BLaER1 treated with 17β-estradiol and CSF1 and Interleukin-3, amounts not matched to agents 10 nM and 100 nM (cell line): Measurements from ENCODE around the gene LGALS7.

Source experiments
- H3K27ac ChIP-seq, 11 experiments: shearing (Covaris generic); formaldehyde crosslinking; 2 replicates each; pipeline ENCODE4 v1.8.1; 2022
- H3K27me3 ChIP-seq, 11 experiments: shearing (Covaris generic); formaldehyde crosslinking; 2 replicates each; pipeline ENCODE4 v1.8.1; 2022
- H3K36me3 ChIP-seq, 11 experiments: shearing (Covaris generic); formaldehyde crosslinking; 2 replicates each; pipeline ENCODE4 v1.8.1; 2022
- H3K4me1 ChIP-seq, 10 experiments: shearing (Covaris generic); formaldehyde crosslinking; 2 replicates each; pipeline ENCODE4 v1.8.1; 2022
- H3K4me2 ChIP-seq, 11 experiments: shearing (Covaris generic); formaldehyde crosslinking; 2 replicates each; pipeline ENCODE4 v1.8.1; 2022
- H3K4me3 ChIP-seq, 10 experiments: shearing (Covaris generic); formaldehyde crosslinking; 2 replicates each; pipeline ENCODE4 v1.8.1; 2022
- H3K9ac ChIP-seq, 11 experiments: shearing (Covaris generic); formaldehyde crosslinking; 2 replicates each; pipeline ENCODE4 v1.8.1; 2022
- H3K9me3 ChIP-seq, 11 experiments: shearing (Covaris generic); formaldehyde crosslinking; replicated peaks in 1 of 11; 2 replicates each; pipeline ENCODE4 v1.8.1; 2022
- H4K20me1 ChIP-seq, 11 experiments: shearing (Covaris generic); formaldehyde crosslinking; 2 replicates each; pipeline ENCODE4 v1.8.1; 2022
- Cebpa-rat ChIP-seq, 11 experiments: shearing (Covaris generic); IDR thresholded peaks; 2 replicates each; pipeline ENCODE4 v1.8.1; 2022

The LGALS7 gene

GRCh38 chr19:38744874-38745273 lies 28.4 kb downstream of the LGALS7 start:
- H4K20me1 ChIP-seq, result no peaks in the 10 kb centered on the region
- H3K27me3 ChIP-seq, result no peaks in the 10 kb centered on the region
- no peaks in the 10 kb centered on the region for H3K36me3 ChIP-seq
- no peak overlapping the region for H3K4me3 ChIP-seq
- H3K9me3 ChIP-seq, result no peaks in the 10 kb centered on the region
- H3K27ac ChIP-seq, result no peak overlapping the region
- no peak overlapping the region for H3K9ac ChIP-seq
- H3K4me2 ChIP-seq, result no peak overlapping the region
- peaks cover 0 to under 1% (median 0%) of the 10 kb centered on the region in 10 experiments; a peak in 1 of 20 replicates for H3K4me1 ChIP-seq
- TF ChIP-seq Cebpa-rat (IDR thresholded peaks at IDR 0.05), result no peak

- H3K4me1 ChIP-seq, result no peaks in the 10 kb centered on the region
- H3K4me3 ChIP-seq, result no peak within 1 kb of the TSS
- TF ChIP-seq Cebpa-rat (IDR thresholded peaks at IDR 0.05), result no peak
- H3K4me2 ChIP-seq, result no peak within 1 kb of the TSS
- H3K27ac ChIP-seq, result no peak within 1 kb of the TSS
- no peaks in the 10 kb centered on the region for H3K9me3 ChIP-seq
- no peaks in the 10 kb centered on the region for H3K27me3 ChIP-seq
- no peak within 1 kb of the TSS for H3K9ac ChIP-seq
- no peaks in the 10 kb centered on the region for H3K36me3 ChIP-seq
- H4K20me1 ChIP-seq, result no peaks in the 10 kb centered on the region
Observed at GRCh38 chr19:38744298-38744681, 29.0 kb downstream of the LGALS7 start, which contains the start of gene CAPN12. Gene CAPN12 (minus strand): TSS chr19:38744474. CDS start chr19:38744165, 309 bp downstream.

DNA sequence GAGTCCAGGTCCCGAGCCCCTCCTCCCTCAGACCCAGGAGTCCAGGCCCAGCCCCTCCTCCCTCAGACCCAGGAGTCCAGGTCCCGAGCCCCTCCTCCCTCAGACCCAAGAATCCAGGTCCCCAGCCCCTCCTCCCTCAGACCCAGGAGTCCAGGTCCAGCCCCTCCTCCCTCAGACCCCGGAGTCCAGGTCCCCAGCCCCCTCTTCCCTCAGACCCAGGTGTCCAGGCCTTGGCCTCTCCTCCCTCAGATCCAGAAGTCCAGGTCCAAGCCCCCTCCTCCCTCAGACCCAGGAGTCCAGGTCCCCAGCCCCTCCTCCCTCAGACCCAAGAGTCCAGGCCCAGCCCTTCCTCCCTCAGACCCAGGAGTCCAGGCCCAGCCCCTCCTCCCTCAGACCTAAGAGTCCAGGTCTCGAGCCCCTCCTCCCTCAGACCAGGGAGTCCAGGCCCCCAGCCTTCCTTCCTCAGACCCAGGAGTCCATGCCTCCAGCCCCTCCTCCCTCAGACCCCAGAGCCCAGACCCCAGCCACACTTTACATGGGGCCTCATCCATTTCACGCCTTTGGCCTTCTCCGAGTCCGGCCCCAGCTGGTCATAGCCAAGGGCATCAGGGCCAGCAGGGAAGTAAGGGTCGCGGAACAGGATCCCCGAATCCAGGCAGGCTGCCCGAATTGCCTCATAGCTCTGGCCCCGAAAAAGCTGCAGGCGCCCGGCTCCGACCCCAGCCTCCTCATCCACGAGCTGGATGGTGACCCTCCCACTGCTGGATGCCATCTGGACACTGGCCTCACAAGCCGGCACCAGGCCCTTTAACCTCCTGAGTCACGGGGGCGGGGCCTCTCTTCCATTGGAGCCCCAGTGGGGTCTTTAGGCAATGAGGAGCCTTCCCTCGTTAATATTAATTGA lies 29.7 kb downstream of the LGALS7 start:
- no peak for TF ChIP-seq Cebpa-rat (IDR thresholded peaks at IDR 0.05)
- no peak overlapping the region for H3K4me3 ChIP-seq

GRCh38 chr19:38742906-38743305 lies 30.4 kb downstream of the LGALS7 start:
- no peak for TF ChIP-seq Cebpa-rat (IDR thresholded peaks at IDR 0.05)
- no peak overlapping the region for H3K27ac ChIP-seq
- H4K20me1 ChIP-seq, result no peaks in the 10 kb centered on the region
- H3K9ac ChIP-seq, result no peak overlapping the region
- no peaks in the 10 kb centered on the region for H3K9me3 ChIP-seq
- no peaks in the 10 kb centered on the region for H3K36me3 ChIP-seq
- peaks cover 0 to 2% (median 0%) of the 10 kb centered on the region in 11 experiments; a peak in 4 of 22 replicates for H3K27me3 ChIP-seq
- H3K4me2 ChIP-seq, result no peak overlapping the region
- peaks cover 0 to under 1% (median 0%) of the 10 kb centered on the region in 10 experiments; a peak in 3 of 20 replicates for H3K4me1 ChIP-seq
- no peak overlapping the region for H3K4me3 ChIP-seq

More for the DNA sequence above, 29.7 kb downstream of the LGALS7 start:
- Histone ChIP-seq H3K27ac (no peak overlapping the region), H4K20me1 (no peaks in the 10 kb centered on the region), H3K4me1 (no peaks in the 10 kb centered on the region), H3K36me3 (no peaks in the 10 kb centered on the region), H3K4me2 (no peak overlapping the region), H3K9me3 (no peaks in the 10 kb centered on the region), H3K27me3 (no peaks in the 10 kb centered on the region), H3K9ac (no peak overlapping the region)

DNA sequence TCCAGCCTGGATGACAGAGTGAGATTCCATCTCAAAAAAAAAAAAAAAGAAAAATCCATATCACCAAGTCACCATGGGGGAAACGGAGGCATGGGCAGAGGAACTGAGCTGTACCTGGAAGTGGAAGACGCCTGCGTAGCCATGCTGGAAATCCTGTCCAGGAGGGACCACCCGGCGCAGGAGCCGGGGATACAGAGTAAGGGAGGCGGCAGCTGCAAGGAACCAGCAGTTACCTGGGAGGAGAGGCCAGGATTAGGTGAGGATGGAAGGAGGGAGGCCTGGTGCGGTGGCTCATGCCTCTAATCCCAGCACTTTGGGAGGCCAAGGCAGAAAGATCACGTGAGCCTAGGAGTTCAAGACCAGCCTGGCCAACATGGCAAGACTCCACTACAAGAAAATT lies 31.0 kb downstream of the LGALS7 start:
- H3K36me3 ChIP-seq, result no peaks in the 10 kb centered on the region
- H3K9ac ChIP-seq, result no peak overlapping the region
- H3K9me3 ChIP-seq, result no peaks in the 10 kb centered on the region
- no peak for TF ChIP-seq Cebpa-rat (IDR thresholded peaks at IDR 0.05)
- no peak overlapping the region for H3K27ac ChIP-seq
- no peak overlapping the region for H3K4me3 ChIP-seq
- H4K20me1 ChIP-seq, result no peaks in the 10 kb centered on the region
- no peak overlapping the region for H3K4me2 ChIP-seq
- H3K27me3 ChIP-seq, result peaks cover 0 to 8% (median 6%) of the 10 kb centered on the region in 11 experiments; a peak in 19 of 22 replicates
- peaks cover 3 to 7% (median 6%) of the 10 kb centered on the region in 10 experiments; a peak in 18 of 20 replicates for H3K4me1 ChIP-seq

DNA sequence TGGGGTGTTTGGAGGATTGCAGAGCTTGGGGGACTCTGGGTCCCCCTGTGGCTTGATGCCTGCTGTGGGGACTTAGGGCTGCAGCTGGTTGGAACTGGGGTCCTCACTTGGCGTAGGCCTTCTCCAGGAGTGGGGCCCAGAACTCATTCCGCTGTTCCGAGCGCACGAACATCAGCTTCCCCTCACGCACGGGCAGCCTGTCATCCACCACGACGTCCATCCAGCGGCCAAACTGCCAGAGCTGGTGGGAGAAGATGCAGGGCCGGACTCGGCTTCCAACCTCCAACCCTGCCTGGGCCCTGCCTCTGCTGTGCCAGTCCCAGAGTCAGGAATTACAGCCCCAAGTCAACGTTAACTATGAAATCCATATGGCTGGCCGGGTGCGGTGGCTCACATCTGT lies 31.6 kb downstream of the LGALS7 start:
- Histone ChIP-seq H3K27ac (no peak overlapping the region), H3K4me3 (no peak overlapping the region), H3K27me3 (peaks cover 0 to 12% (median 10%) of the 10 kb centered on the region in 11 experiments; a peak in 19 of 22 replicates), H4K20me1 (no peaks in the 10 kb centered on the region), H3K36me3 (no peaks in the 10 kb centered on the region), H3K4me2 (no peak overlapping the region), H3K4me1 (peaks cover 5 to 10% (median 8%) of the 10 kb centered on the region in 10 experiments; a peak in 18 of 20 replicates), H3K9me3 (no peaks in the 10 kb centered on the region), H3K9ac (no peak overlapping the region)
- TF ChIP-seq Cebpa-rat (IDR thresholded peaks at IDR 0.05), result no peak

DNA sequence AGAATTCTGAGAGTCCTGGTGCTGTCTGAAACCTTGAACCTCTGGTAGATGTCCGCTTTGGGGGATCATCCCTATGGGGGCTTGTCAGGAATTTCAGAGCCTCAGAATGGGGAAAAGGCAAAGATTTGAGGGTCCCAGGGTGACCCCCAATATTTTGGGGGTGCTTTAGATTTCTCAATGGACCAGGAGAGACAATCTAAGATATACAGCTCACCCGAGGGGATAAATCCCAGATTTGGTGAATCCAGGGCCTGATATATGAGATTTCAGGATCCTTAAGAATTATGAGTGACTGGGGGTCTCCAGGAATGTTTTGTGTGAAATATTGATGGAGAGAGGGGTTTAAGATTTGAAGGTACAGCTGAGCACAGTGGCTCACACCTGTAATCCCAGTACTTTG lies 32.4 kb downstream of the LGALS7 start:
- Histone ChIP-seq H3K27me3 (peaks cover 3 to 20% (median 17%) of the 10 kb centered on the region in 11 experiments; a peak in 20 of 22 replicates), H3K4me3 (no peak overlapping the region), H3K4me1 (peaks cover 5 to 17% (median 15%) of the 10 kb centered on the region in 10 experiments; a peak in 18 of 20 replicates), H3K36me3 (no peaks in the 10 kb centered on the region), H3K27ac (no peak overlapping the region), H3K9ac (no peak overlapping the region), H4K20me1 (no peaks in the 10 kb centered on the region), H3K4me2 (no peak overlapping the region), H3K9me3 (no peaks in the 10 kb centered on the region)
- no peak for TF ChIP-seq Cebpa-rat (IDR thresholded peaks at IDR 0.05)

DNA sequence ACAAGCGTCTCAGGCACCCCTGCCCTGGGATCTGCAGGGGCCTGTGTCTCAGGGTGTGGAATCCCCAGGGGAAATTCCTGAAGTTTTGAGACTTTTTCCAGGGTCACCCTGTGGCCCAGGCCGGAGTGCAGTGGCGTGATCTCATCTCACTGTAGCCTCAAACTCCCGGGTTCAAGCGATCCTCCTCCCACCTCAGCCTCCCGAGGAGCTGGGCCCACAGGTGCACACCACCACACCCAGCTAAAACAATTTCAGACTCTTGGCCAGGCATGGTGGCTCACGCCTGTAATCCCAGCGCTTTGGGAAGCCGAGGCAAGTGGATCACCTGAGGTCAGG lies 33.1 kb downstream of the LGALS7 start:
- Histone ChIP-seq H3K36me3 (no peaks in the 10 kb centered on the region), H3K4me2 (no peak overlapping the region), H3K9me3 (no peaks in the 10 kb centered on the region), H3K4me1 (peaks cover 7 to 20% (median 17%) of the 10 kb centered on the region in 10 experiments), H3K27ac (no peak overlapping the region), H3K4me3 (no peak overlapping the region), H4K20me1 (peaks cover 0 to under 1% (median 0%) of the 10 kb centered on the region in 11 experiments; a peak in 3 of 22 replicates), H3K9ac (no peak overlapping the region), H3K27me3 (peaks cover 3 to 20% (median 18%) of the 10 kb centered on the region in 11 experiments; a peak in 20 of 22 replicates)
- TF ChIP-seq Cebpa-rat (IDR thresholded peaks at IDR 0.05), result no peak

DNA sequence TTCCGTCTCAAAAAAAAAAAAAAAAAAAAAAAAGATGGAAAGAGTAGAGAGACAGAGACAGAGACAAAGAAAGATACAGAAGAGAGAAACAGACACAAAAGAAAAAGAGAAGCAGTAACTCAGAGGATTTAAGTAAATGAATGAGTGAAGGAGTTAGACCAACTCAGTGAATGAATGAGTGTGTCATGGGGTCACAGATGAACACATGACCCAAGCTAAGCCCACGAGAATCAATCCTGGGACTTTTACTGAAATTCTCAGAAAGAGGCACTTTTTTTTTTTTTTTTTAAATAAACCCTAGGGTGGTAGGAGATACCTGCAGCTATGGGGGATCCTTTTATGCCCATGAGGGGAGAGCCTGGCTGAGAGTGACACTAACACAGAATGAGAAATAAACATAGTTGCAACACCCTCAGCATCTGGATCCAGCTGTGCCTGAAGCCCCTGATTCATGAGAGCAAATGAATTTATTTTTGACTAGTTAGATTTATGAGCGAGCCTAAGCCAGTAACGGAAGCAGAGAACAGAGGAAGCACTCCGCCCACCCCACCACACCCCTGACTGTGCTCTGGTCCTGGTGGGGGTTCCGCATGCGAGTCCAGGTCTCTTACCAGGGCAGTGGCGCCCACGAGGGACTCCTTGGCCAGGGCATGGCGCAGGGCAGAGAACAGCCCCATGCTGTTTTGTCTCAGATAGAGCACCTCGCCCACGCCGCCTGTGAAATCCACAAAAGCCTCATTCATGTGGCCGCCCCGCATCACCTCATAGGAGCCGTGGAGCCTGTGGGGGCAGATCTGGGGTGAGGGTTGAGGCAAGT lies 33.7 kb downstream of the LGALS7 start:
- Histone ChIP-seq H3K9ac (no peak overlapping the region), H3K27ac (no peak overlapping the region)
- no peak for TF ChIP-seq Cebpa-rat (IDR thresholded peaks at IDR 0.05)

More for the DNA sequence above, 33.7 kb downstream of the LGALS7 start:
- Histone ChIP-seq H3K4me3 (no peak overlapping the region), H3K9me3 (no peaks in the 10 kb centered on the region), H4K20me1 (peaks cover 0 to 6% (median 0%) of the 10 kb centered on the region in 11 experiments; a peak in 4 of 22 replicates), H3K4me1 (peaks cover 12 to 26% (median 23%) of the 10 kb centered on the region in 10 experiments), H3K36me3 (no peaks in the 10 kb centered on the region), H3K27me3 (peaks cover 3 to 20% (median 18%) of the 10 kb centered on the region in 11 experiments; a peak in 20 of 22 replicates), H3K4me2 (no peak overlapping the region)
